Ammon's horn (tissue), 1 donor: ENCODE results near the gene CTTNBP2.

Experiments
- DNase-seq: peaks from one replicate; pipeline ENCODE4 v3.0.0-alpha.2; 2016; ENCODE audit warnings: low spot score

Gene CTTNBP2

DNA sequence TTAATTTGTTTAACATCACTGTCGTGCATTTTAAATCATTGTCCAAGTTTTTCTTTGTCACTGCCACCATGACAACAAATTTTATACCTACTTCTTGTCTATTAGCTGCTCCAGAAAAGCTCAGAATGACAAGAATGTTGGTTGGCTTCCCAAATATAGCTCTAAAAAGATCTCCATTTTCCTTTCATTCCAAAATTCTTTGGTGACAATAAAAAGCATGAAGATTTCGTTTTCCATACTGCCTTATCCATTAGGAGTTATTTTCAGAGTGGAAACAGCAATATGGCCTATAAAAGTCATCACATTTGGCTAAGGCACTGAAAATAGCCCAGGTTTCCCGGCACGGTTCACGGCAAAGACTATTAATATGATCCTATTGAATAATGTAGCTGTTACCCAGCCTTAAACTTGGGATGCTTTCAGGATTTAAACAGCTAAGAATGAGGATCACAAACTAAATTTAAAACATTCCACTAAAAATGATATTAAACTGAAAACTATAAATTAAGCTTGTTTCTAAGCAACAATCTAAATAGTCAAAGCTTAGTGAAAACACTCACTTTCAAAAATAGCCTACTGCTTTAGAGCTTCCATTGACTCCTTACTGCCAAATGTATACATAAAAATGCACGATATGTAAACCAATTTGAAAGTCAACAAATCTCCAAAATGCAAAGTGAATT lies 2.7 kb downstream of the CTTNBP2 start:
- no peak for DNase-seq

DNA sequence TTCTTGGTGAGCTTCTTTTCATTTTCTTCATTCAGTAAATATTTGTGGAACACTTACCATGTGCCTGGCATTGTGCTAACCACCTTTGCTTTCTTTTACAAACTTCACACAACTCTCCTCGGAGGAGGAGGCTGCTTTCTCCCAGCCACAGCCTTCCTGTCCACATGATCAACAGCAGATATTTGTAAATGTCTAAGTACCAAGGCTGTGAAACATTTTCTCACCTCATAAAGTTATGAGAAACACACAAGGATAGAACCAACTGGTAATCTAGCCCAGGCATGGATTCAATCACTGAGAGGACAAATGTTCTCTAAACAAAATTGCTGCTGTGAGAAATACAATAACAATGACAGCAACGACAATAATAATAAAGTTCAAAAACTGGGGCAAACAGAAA lies 3.9 kb downstream of the CTTNBP2 start:
- no peak for DNase-seq

DNA sequence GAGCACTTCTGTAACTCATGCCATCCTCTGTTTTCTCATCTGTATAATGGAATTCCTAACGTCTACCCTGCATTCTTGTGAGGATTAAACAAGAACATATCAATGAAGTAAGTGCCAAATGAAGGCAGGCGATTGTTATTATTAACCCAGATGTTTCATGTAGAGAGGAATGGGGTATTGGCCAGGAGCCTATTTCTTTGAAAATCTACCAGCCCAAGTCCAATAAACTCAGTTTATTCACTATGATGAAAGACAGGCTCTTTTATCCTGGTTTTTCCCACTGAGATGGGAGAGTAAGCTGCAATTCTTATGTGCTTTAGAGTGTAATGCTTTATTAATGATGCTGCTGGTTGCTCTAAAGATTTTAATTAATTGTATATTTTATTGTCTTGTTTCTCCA lies 9.6 kb downstream of the CTTNBP2 start:
- no peak for DNase-seq

DNA sequence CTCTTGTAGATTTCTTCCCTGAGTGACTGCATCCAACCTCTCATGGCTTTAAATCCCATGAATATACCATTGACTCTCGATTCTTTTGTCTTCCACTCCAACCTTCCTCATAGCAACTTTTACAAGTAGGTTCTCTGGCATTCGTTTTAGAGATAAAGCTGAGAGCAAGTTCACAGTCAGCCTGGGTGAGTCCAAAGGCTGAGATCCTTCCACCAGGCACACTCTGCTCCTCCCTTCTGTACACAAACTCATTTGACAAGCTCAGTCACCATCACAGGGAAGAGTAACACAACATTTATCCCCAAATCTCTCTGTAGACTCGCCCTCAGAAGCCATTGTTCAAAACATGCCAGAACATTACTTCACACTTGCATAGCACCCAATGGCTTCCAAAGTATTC lies 10.9 kb downstream of the CTTNBP2 start:
- no peak for DNase-seq

DNA sequence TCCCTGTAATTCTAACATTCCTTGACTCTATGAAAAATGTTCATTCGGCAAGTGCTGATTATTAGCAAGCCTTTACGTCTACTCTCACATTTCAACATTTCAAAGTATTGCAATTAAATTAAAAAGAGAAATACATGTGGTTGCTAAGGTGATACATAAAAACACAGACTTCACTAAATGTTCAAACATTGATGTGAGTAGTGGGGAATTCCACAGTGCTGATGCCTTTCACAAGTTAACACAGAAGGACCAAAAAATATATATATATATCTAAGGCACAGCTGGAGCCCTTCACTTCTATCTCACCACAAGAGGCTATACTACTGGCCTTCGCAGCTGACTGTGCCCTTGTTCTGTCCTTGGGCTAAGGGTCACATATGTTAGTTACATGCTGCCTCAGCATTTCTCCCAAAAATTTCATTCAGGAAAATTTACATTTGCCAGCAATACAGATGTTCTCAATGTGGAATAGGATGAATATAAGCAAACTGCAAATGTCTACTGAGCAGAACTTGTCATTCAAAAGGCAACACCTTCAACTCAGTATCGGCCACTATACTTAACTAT lies 13.9 kb downstream of the CTTNBP2 start:
- no peak for DNase-seq

DNA sequence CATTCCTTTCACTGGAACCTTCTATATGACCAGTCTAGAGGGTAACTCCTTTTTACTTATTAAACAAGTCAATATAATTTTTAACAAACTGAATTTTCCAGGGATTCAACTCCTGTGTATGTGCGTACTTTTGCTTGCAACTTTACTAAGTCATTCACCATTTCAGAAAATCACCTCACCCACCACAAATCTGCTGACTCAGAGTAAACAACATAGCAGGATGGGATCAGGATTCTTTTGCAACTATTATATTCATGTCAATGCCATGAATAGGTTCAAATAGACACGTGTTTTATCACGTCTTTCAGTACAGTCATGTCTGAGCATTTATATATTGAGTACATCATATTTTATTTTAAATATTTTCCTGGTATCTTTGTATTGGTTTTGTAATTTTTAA lies 14.5 kb downstream of the CTTNBP2 start:
- no peak for DNase-seq

DNA sequence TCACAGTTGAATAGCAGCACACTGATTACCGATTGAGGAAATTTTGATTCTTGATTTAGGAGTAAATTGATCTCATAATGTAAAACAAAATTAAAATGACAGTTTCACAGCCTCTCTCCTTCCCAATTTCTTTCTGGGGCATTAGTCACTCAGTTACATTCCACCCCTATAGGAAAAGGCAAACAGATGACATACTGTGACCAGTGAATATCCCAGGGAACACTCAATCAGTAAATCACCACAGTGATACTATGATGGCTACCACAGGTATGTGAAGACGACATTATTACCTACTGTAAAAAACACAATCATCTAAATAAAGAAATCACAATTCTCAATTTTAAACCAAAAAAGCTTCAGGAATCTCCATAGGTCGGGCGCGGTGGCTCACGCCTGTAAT lies 15.5 kb downstream of the CTTNBP2 start:
- DNase-seq = no peak

DNA sequence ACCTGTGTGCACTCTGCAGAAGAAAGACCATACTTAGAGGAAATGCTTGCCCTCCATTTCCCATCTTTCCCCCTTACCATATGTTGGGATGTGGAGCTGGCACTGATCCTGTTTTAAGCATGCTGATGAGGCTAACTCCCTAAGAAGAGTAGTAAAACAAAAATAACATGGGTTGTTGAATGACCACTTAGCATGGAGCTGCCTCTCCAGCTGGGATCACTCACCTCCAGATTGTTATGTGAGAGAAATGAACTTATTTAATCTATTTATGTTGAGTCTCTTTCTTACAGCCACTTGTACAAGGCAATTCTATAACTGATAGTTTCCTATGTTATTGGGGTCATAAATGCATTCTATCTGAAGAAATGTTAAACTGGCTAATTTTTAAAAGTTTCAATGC lies 17.0 kb downstream of the CTTNBP2 start:
- DNase-seq = no peak

DNA sequence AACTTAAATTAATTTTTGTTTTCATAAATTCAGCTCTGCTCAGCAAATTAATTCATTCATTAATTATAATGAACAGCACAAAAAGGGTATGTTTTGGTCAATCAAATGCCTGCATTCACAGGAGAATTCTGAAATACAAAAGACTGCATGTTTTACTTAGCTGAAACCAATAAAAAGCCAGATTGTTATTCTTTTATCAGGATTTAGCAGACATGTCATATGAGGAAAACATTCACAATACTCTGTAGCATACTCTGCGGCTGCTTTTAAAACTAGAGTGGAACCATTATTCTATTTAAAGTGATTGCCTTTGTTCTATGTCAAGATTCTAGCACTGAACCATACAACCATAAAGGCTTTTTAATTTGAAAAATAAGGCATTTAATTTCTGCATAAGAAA lies 19.1 kb downstream of the CTTNBP2 start:
- no peak for DNase-seq

DNA sequence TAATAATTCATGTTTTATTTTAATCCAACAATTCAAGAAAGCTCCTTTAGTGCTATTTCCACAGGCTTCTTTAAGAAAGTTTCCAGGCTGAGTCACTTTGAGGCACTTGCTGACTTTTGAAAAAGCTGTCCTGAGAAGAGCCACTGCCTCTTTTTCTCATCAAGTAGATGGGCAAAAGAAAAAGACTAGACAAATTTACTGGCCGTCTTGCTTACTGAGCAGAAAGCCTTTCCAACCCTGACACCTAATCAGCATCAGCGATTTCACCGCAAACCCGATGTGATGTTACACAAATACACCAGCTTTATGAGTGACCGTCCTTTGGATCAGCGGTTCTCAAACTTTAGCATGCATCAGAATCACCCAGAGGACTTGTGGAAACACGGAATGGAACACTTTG lies 24.3 kb downstream of the CTTNBP2 start:
- DNase-seq = no peak

DNA sequence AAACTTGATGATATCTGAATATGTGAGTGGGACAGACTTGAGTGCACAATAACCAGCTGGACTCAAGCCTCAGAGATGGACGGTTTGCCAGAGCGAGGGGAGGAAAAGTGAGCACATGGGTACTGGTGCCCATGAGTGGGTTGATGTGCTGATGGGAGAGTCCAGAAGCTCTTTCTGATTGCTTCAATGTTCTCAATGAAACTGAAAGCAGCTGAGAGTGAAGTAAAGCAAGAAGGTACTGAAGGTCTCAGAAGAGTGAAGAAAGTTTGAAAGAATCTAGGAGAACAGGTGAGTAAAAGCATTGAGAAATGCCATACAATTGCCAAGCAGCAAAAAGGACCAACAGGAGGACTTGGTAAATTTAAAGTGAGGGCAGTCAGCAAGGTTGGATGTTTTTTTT lies 28.6 kb downstream of the CTTNBP2 start:
- DNase-seq = no peak

DNA sequence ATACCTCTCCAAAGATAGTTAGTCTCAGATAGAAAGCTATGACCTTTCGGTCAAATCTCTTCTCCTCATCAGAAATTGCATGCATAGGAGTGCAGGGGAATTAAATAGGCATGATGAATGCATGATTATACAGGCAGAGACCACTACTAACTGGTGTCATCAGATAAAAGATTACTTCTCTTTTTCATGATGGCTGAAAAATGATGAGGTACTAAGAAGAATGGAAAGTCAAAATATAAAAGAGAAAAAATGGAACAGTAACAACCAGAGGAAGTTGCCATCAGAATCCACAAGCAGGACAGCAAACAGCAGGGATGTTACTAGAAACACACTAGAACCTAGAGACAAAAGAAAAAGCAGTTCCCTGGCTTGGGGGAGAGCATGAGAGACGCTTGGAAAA lies 31.6 kb downstream of the CTTNBP2 start:
- no peak for DNase-seq

DNA sequence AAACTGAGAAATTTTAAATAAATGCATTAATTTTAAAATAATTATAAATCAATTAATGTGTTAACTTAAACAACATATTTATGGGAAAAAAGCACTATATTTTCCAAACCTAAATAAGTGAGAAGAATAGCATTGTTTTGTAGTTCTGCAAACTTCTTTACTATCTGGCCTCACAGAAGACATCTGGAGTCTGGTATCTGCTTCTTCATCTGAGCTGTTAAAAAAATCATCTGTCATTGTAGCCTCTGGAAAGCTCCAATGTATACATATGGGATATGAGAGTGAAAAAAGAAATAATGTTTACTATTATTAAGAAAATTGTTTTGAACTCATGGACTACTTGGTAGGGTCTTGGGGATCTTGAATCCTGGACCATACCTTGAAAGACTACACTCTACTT lies 32.2 kb downstream of the CTTNBP2 start:
- DNase-seq = no peak

DNA sequence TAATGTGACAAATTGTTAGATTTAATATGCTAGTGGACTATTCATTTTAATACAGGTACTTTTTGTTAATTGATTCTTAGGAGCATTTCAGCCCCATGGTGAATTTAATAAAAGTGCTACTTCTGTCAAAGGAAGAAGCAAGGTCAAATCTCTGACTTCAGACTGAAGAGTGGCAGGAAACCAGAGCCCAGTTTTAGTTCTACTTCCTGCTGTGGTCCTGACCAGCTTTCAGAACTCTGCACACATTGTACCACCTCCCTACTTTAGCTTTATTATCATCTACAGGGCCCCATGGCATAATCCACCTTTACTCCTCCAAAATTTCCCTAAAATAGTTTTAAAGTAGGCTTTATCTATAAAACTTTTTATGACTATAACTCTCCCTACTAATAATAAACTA lies 33.7 kb downstream of the CTTNBP2 start:
- DNase-seq = no peak

DNA sequence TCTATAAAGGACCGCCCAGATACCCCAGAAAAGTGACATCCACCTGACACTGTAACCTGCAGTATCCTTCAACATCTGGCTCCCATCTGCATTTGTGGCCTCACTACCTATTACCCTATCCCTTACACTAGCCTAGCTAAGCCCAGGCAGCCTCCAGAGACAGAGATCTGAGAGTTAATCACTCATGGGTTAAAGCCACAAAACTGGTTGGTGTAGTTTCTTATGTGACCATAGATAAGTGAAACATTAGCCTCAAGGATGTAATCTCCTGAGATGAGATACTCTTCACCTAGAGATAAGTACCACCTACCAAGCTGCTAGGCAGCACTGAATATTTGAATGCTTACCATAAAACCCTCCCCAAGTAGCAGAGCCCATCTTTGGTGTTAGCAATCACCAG lies 35.4 kb downstream of the CTTNBP2 start:
- DNase-seq = no peak

DNA sequence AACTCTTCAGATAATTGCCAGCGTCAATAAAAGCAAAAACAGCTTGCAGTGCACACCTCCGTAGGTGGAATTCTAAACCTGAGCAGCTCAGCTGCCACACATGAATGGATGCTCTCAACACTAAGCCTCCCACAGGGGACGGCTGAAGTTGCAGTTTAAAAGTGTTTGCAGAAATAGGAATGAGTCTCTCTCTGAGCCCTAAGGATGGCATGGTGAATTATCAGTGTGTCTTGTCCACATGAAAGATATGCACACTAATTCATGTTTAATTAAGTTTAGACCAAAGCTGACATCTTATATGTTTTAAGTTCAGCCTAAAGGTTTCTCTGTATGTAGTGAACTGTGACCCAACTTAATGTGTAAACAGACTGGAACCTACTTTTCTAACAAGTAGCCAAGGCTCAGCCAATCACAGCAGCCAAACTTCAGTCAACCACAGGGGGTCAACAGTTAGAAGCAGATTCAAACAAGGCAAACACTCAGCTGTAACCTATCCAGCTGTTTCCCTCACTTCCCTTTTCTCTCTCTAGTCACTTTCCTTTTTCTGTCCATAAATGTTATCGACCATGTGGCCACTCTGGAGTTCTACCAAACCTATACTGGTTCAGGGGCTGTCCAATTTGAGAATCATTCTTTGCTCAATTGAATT lies 38.1 kb downstream of the CTTNBP2 start:
- peak; percentile 59 for DNase-seq

DNA sequence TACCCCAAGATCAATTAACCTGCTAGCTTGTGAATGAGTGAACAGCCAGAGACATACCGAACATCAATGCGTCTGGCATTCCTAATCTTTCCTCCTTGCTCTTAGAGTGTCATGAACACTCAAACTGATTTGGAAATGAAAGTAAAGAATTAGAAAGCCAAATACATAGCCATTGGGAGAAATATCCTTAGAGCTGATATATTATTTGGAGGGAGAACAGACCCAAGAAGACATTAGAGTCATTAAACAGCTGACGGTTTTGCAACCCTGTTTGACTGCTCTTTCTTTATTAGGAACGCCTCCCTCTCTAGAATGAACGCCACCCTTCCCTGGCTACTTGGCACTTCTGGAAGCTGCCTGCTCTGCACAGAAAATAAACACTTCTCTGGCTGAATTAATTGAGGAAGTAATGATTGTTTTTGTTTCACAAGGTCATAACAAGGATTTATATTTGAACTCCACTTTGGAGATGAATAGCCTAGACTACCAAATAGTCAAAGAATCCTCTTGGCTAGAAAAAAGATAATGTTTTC lies 42.8 kb downstream of the CTTNBP2 start:
- peak; percentile 72 for DNase-seq

DNA sequence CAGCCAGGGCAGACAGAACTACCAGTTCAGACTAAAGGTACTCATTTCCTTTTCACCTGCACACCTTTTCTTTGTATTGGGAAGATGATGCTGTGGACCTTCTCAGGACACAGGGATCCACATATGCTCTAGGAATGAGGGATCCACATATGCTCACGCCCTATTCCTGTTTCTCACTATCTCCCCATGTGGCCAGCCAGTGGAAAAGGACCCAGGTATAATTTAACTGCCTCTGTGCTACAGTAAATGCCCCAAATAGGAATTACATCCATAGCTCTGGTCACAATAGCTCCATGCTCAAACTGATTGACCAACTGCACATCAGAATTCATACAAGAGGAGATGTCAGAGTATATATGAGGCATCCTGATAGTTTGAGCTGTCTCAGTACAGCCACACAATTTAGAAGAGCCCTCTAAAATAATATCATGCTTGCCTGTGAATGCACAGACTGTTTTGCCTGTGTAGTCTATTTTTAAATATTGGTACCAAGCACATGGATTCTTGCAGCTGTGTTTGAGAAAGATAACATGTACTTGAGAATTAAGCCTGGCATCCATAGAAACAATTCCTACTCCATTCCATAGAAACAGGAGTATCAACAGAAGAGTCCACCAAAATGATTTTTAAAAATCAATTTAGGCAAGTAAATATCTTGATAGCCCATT lies 43.7 kb downstream of the CTTNBP2 start:
- DNase-seq = no peak

DNA sequence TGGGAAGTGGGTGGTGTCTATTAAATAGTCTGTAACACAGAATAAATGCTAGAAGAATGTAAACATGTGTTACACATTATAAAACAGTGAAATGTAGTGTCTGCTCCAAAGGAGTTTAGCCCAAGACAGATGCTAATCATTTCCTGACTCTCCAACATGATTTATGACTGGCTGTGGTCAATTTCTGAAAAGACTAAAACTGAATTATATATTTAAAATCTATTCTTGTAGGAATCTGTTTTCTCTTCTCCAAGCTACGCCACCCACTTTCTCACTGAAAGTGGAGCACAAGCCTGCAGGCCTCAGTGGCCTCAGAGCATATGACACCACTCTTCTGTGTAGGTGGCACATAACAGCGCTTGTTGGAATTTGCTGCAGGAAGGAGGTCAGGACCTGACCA lies 44.4 kb downstream of the CTTNBP2 start:
- no peak for DNase-seq

DNA sequence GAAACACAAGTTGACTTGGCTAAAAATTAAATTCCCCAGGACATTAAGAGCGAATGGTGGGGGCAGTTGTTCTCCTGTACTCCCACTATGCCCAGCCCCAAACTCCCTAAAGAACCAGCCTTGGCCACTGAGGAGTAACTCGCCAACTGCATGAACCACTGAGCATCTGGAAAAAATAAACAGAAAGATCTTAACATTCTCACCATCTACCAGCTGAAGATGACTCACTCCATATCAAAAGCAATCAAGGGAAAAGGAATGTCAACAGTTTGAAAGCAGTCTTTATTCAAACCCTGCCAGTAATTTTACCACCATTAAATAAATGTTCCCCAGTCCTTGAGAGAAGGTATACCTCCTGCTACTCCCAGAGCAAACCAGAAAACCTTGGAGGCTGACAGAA lies 45.4 kb downstream of the CTTNBP2 start:
- no peak for DNase-seq

DNA sequence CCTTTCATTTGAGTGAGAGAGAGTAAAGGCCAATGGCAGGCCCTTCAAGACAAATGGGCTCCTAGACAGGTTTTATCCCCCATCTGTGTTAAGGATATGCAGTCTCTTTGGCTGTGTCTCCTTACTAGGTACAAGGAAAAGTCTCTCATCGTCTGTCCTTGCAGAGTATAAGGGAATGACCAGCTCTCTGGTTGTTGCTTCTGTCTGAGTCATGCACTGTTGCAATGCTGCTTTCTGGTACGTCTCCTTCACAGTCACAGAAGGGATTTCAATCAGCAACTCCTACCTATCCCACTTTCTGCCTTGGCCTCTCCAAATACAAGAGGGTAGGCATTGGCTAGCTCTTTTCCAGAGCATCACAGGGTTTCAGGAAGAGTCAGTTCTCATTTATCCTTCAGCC lies 48.1 kb downstream of the CTTNBP2 start:
- no peak for DNase-seq

DNA sequence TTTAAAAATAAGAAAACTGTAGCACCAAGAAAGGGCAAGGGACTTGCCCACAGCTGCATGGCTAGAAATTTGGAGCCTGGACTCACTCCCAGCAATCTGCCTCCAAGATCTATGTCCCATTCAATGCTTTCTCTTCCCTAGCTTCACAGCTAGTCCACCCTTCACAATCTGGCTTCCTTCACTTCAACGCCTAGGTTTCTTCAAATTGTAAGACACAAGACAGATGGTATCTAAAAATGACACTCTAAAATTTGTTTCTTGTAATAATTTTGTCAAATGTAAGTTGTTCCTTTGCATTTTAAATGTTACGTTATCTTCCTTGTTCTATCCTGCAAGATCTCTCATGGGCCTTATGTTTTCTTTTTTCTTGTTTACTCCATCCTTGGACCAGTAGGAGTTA lies 48.6 kb downstream of the CTTNBP2 start:
- DNase-seq = no peak

DNA sequence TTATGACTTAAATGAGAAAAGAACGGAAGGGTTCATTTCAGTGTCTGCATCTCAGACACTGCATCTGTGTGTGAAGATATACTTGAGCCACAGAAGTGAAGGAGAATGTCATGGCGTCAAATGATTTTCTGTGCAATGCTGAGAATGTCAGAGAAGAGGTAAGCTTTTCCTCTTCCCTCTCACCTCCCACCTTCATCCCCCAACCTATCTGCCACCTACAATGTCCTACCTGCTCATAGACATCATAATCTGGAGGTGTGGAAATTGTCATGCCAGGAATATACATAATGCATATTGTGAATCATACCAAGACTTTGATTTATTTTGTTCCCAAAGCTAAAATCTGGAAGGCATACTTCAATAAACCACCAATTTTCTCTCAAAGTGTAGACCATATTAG lies 53.7 kb downstream of the CTTNBP2 start:
- DNase-seq = no peak
